D721Med (cell line): ENCODE results near the gene VPS4A.

Experiments
- DNase-seq: peaks from one replicate; pipeline ENCODE4 v3.0.0; 2011; ENCODE audit warnings: low spot score; ENCODE audit not compliant: insufficient read length
- FAIRE-seq: peaks from 2 replicates; lab custom pipeline; 2011; peaks lifted over from hg19 to GRCh38; lab: Jason Lieb, UNC
- CTCF ChIP-seq: IDR thresholded peaks from 2 replicates; pipeline ENCODE4 v1.5.1; 2012; ENCODE audit warnings: mild to moderate bottlenecking, control low read depth; ENCODE audit not compliant: insufficient read depth; ENCODE audit errors: missing control alignments

The VPS4A gene

GRCh38 chr16:69327585-69328310 is 16.6 kb downstream of the VPS4A start:
- no peak for TF ChIP-seq CTCF
- DNase-seq = no peak
- FAIRE-seq = no peak

DNA sequence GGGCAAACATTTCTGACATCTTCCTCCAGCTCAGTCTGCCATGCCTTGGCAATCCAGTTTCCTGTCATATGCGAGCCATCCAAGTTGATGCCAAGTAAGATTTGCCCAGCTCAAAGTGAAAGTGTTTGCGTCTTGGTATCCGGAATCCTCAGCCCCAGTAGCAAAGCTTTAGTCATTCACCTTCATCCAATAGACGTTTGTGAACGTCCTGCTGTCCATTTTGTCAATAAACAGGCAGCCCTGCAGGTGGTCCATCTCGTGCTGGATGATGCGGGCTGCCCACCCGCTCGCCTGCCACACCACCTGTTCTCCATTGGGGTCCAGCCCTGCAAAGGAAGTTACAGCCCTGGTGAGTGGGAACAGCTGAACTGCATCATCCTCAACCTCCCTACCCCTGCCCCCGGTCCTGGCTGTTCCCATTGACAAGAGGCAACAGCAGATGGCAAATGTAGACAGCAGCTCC is 17.7 kb downstream of the VPS4A start:
- TF ChIP-seq CTCF = no peak
- FAIRE-seq = no peak
- no peak for DNase-seq

- no peak for TF ChIP-seq CTCF
- FAIRE-seq = no peak
- no peak for DNase-seq
Observed at GRCh38 chr16:69329369-69330285, 18.5 kb downstream of the VPS4A start.

GRCh38 chr16:69330286-69331109 is 19.3 kb downstream of the VPS4A start, which contains the start of gene PDF:
Gene PDF (minus strand): TSS chr16:69330588. CDS start chr16:69330570, 18 bp downstream.
- FAIRE-seq = no peak
- DNase-seq = peak; percentile 51
- TF ChIP-seq CTCF = no peak

DNA sequence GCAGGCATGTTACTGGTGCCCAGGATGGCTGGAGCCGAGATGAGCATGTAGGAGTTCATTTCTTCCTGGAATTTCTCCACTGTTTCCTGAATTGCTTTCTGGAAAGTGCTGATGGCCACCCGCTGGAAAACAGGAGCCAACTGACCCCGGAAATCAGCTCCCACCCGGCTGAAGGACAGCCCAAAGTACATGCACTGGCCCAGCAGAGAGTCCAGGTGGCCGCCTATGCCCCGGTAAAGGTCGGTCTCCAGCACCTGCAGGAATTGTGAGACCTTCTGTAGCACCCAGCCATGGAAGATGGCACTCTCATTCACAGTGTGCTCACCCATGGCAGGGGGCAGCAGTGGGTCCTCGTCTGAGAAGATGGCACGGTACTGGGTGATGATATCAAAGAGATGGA is 23.5 kb downstream of the VPS4A start:
- no peak for TF ChIP-seq CTCF
- DNase-seq (no peak), FAIRE-seq (no peak)

GRCh38 chr16:69338557-69339288 is 27.6 kb downstream of the VPS4A start:
- FAIRE-seq = no peak
- no peak for TF ChIP-seq CTCF
- no peak for DNase-seq
